ENCODE results near the gene LAMA3. TPM values are rescaled to one million over a fixed set of nuclear protein-coding genes. Genes with fewer than 3 reads are reported as not detected.

The LAMA3 gene
- total and polyA plus RNA-seq, 2 of the 13 experiments (the other 11 are each of a cell fraction or from before 2014, with no cell fraction given): 0.45 to 2.2 TPM

DNA sequence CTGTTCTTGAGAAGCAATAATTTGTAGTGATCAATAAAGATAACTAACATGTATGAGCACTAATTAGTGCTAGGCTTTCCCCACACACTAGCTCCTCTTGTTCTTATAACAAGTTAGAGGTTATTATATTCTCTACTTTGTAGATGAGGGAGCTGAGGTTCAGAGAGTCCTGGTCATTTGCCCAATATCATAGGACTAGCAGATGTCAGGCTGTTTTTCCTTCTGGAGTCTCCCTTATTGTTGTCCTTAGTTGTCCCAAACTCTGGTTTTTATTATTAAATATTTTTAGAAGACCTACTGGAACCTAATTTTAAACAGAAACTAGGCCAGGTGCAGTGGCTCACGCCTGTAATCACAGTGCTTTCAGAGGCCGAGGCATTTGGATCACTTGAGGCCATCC lies 308.8 kb downstream of the LAMA3 start:
- ChIA-PET POLR2A (no interaction called here), CTCF (ENCODE audit: low intra/inter-chr PET ratio, low total read pairs) (no interaction called here)
- Histone ChIP-seq H3K79me2 (ENCODE audit: insufficient read depth, low read length) (no peaks in the 10 kb centered on the region), H4K20me1 (ENCODE audit: insufficient read depth, low read length) (no peaks in the 10 kb centered on the region), H2AFZ (ENCODE audit: low read length) (no peak overlapping the region), H3K36me3 (replicated peaks in 1 of 2; ENCODE audit: control insufficient read depth in 1 of 2, insufficient read depth in 2 of 2, low read length in 2 of 2) (no peaks in the 10 kb centered on the region), H3K4me2 (ENCODE audit: low read depth, low read length) (no peak overlapping the region), H3K9me3 (ENCODE audit: low read length) (no peaks in the 10 kb centered on the region), H3K9ac (ENCODE audit: insufficient read depth, low read depth, low read length) (no peak overlapping the region), H3K27ac (ENCODE audit: extremely low read length, insufficient read depth, low read length) (no peak overlapping the region), H3K4me3 (replicated peaks in 1 of 3; ENCODE audit: insufficient read depth in 1 of 3, low read depth in 2 of 3, low read length in 3 of 3) (no peak overlapping the region), H3K4me1 (ENCODE audit: insufficient read depth, low read length) (peaks cover 26% of the 10 kb centered on the region), H3K27me3 (ENCODE audit: control insufficient read depth in 1 of 2, insufficient read depth in 2 of 2, low read length in 2 of 2) (no peaks in the 10 kb centered on the region; a peak in 1 of 5 replicates)
- intact Hi-C loops (cut with micrococcal nuclease; ENCODE audit: unreplicated experiment): loop anchor here (2.0 kb wide), 1 partner anchor 15 kb away; no protein-coding TSS in a partner anchor
- ATAC-seq (no peak), DNase-seq (ENCODE audit: low spot score) (no peak), FAIRE-seq (no peak)
- in situ Hi-C loops (cut with HindIII; ENCODE audit: extremely low pct_ligation_motif_present, low pct_unique_long_range_greater_than_20kb): no loop called here
- no TSS peak for BruUV-seq (replicated peaks)
- TF ChIP-seq MIXL1 (CRISPR knock-in tag; IDR thresholded peaks at IDR 0.05) (no peak), ZSCAN29 (CRISPR knock-in tag; conservative IDR thresholded peaks at IDR 0.05) (no peak), HOXA5 (CRISPR knock-in tag; IDR thresholded peaks at IDR 0.05) (no peak), GTF2F1 (IDR thresholded peaks at IDR 0.05; ENCODE audit: low read length) (no peak), JUN (CRISPR knock-in tag; IDR thresholded peaks at IDR 0.05) (no peak), KLF12 (CRISPR knock-in tag; IDR thresholded peaks at IDR 0.05; ENCODE audit: borderline replicate concordance) (no peak), CHCHD3 (CRISPR knock-in tag; IDR thresholded peaks at IDR 0.05) (no peak), ZNF256 (CRISPR knock-in tag; conservative IDR thresholded peaks at IDR 0.05) (no peak), RAD51 (IDR thresholded peaks at IDR 0.05; ENCODE audit: borderline replicate concordance) (no peak), ZNF598 (CRISPR knock-in tag; IDR thresholded peaks at IDR 0.05; ENCODE audit: borderline replicate concordance) (no peak)
- TF ChIP-seq, protein P1, sequence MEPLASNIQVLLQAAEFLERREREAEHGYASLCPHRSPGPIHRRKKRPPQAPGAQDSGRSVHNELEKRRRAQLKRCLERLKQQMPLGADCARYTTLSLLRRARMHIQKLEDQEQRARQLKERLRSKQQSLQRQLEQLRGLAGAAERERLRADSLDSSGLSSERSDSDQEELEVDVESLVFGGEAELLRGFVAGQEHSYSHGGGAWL (CRISPR knock-in tag; IDR thresholded peaks at IDR 0.05): no peak
- 51% methylated on average over 2 of the region's 2 CpGs for WGBS (ENCODE audit: low lambda C conversion rate)
